AG09309 (cell line): ENCODE results near the gene DIP2C.
"Not testable (repeated sequence)": the region's sequence is repeated elsewhere in the genome, so short reads cannot be mapped to it uniquely, and the experiment has no call there.

Source experiments
- DNase-seq: peaks from one replicate; pipeline ENCODE4 v3.0.0-alpha.2; 2010; ENCODE audit warnings: low read depth
- H3K4me3 ChIP-seq: 2 replicates; pipeline ENCODE4 v1.5.1; 2011; ENCODE audit warnings: mild to moderate bottlenecking, low read depth, low read length, moderate library complexity; ENCODE audit not compliant: control insufficient read depth
- CTCF ChIP-seq: IDR thresholded peaks from 2 replicates; pipeline ENCODE4 v1.5.1; 2011; ENCODE audit warnings: mild to moderate bottlenecking, low read depth, low read length, inconsistent platforms; ENCODE audit not compliant: insufficient read depth, control insufficient read depth; ENCODE audit errors: missing control alignments

The DIP2C gene

GRCh38 chr10:395665-396064 lies 293.8 kb downstream of the DIP2C start:
- no peak for DNase-seq
- no peak overlapping the region for H3K4me3 ChIP-seq
- TF ChIP-seq CTCF, result no peak

GRCh38 chr10:394439-395101 lies 294.9 kb downstream of the DIP2C start:
- DNase-seq, H3K4me3 ChIP-seq: not testable (repeated sequence)

GRCh38 chr10:393787-394438 lies 295.6 kb downstream of the DIP2C start:
- no peak overlapping the region for H3K4me3 ChIP-seq
- DNase-seq, result no peak
- no peak for TF ChIP-seq CTCF

GRCh38 chr10:393106-393745 lies 296.2 kb downstream of the DIP2C start:
- no peak overlapping the region for H3K4me3 ChIP-seq
- TF ChIP-seq CTCF, result no peak

GRCh38 chr10:392705-393037 lies 296.8 kb downstream of the DIP2C start:
- no peak for TF ChIP-seq CTCF
- DNase-seq, result no peak
- H3K4me3 ChIP-seq, result no peak overlapping the region

More at GRCh38 chr10:393106-393745, 296.2 kb downstream of the DIP2C start:
- no peak for DNase-seq

- no peak overlapping the region for H3K4me3 ChIP-seq
- no peak for DNase-seq
- TF ChIP-seq CTCF, result no peak
Observed at GRCh38 chr10:391847-392704, 297.4 kb downstream of the DIP2C start.
